ENCODE results near the gene OR51F1.
A peak's percentile ranks its signal among the peaks of the same experiment; 100 is the strongest.

Gene OR51F1

DNA sequence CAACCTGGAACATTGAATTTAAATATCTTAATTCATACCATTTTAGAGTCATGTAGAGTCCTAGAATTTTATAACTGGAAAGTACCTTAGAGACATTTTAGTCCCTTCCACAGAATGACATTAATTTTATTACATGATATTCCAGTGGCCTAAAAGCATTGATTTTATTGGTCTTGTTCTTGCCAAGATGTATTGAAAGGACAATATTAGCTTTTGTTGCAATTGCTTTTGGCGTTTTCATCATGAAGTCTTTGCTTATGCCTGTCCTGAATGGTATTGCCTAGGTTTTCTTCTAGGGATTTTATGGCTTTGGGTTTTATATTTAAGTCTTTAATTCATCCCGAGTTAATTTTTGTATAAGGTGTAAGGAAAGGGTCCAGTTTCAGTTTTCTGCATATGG lies 29.0 kb downstream of the OR51F1 start:
- TF ChIP-seq ZBTB7A (IDR thresholded peaks at IDR 0.05; ENCODE audit: low read depth) (no peak), EP300 (IDR thresholded peaks at IDR 0.05; ENCODE audit: borderline replicate concordance) (no peak), CREB1 (IDR thresholded peaks at IDR 0.05; ENCODE audit: low read depth) (no peak), TEAD4 (IDR thresholded peaks at IDR 0.05) (no peak), RAD21 (IDR thresholded peaks at IDR 0.05; ENCODE audit: low read depth) (no peak)
- TF ChIP-seq, protein P1, sequence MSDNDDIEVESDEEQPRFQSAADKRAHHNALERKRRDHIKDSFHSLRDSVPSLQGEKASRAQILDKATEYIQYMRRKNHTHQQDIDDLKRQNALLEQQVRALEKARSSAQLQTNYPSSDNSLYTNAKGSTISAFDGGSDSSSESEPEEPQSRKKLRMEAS (IDR thresholded peaks at IDR 0.05) = no peak
- TF ChIP-seq, protein P2, sequence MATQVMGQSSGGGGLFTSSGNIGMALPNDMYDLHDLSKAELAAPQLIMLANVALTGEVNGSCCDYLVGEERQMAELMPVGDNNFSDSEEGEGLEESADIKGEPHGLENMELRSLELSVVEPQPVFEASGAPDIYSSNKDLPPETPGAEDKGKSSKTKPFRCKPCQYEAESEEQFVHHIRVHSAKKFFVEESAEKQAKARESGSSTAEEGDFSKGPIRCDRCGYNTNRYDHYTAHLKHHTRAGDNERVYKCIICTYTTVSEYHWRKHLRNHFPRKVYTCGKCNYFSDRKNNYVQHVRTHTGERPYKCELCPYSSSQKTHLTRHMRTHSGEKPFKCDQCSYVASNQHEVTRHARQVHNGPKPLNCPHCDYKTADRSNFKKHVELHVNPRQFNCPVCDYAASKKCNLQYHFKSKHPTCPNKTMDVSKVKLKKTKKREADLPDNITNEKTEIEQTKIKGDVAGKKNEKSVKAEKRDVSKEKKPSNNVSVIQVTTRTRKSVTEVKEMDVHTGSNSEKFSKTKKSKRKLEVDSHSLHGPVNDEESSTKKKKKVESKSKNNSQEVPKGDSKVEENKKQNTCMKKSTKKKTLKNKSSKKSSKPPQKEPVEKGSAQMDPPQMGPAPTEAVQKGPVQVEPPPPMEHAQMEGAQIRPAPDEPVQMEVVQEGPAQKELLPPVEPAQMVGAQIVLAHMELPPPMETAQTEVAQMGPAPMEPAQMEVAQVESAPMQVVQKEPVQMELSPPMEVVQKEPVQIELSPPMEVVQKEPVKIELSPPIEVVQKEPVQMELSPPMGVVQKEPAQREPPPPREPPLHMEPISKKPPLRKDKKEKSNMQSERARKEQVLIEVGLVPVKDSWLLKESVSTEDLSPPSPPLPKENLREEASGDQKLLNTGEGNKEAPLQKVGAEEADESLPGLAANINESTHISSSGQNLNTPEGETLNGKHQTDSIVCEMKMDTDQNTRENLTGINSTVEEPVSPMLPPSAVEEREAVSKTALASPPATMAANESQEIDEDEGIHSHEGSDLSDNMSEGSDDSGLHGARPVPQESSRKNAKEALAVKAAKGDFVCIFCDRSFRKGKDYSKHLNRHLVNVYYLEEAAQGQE (IDR thresholded peaks at IDR 0.05; ENCODE audit: low read depth) = no peak

DNA sequence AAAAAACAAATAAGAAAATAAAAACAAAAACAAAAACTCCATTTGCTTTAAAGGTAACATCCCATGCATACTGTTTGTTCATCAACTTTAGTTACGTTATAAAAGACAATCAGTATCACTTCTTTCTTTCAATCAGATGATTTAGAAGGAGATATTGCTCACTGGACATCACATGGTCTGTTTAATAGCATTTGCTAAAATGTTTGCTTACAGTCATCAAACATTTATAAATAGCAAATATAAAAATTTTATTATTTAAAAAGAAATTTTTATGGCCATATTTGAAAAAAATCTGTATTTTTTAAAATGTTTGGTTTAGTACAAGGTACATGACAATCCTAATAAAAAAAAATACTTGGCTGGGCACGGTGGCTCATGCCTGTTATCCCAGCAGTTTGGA lies 42.6 kb downstream of the OR51F1 start:
- TF ChIP-seq NFIC (IDR thresholded peaks at IDR 0.05) = no peak
- no peak for TF ChIP-seq FOXM1 (IDR thresholded peaks at IDR 0.05; ENCODE audit: borderline replicate concordance, low read depth)
- TF ChIP-seq, protein P3, sequence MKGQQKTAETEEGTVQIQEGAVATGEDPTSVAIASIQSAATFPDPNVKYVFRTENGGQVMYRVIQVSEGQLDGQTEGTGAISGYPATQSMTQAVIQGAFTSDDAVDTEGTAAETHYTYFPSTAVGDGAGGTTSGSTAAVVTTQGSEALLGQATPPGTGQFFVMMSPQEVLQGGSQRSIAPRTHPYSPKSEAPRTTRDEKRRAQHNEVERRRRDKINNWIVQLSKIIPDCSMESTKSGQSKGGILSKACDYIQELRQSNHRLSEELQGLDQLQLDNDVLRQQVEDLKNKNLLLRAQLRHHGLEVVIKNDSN (IDR thresholded peaks at IDR 0.05) = no peak
- TF ChIP-seq TEAD4 (IDR thresholded peaks at IDR 0.05) = no peak
- TF ChIP-seq YY1 (IDR thresholded peaks at IDR 0.05; ENCODE audit: low read depth) = no peak
- TF ChIP-seq EP300 (IDR thresholded peaks at IDR 0.05; ENCODE audit: borderline replicate concordance) = no peak
- TF ChIP-seq, protein P1 (IDR thresholded peaks at IDR 0.05) = no peak

DNA sequence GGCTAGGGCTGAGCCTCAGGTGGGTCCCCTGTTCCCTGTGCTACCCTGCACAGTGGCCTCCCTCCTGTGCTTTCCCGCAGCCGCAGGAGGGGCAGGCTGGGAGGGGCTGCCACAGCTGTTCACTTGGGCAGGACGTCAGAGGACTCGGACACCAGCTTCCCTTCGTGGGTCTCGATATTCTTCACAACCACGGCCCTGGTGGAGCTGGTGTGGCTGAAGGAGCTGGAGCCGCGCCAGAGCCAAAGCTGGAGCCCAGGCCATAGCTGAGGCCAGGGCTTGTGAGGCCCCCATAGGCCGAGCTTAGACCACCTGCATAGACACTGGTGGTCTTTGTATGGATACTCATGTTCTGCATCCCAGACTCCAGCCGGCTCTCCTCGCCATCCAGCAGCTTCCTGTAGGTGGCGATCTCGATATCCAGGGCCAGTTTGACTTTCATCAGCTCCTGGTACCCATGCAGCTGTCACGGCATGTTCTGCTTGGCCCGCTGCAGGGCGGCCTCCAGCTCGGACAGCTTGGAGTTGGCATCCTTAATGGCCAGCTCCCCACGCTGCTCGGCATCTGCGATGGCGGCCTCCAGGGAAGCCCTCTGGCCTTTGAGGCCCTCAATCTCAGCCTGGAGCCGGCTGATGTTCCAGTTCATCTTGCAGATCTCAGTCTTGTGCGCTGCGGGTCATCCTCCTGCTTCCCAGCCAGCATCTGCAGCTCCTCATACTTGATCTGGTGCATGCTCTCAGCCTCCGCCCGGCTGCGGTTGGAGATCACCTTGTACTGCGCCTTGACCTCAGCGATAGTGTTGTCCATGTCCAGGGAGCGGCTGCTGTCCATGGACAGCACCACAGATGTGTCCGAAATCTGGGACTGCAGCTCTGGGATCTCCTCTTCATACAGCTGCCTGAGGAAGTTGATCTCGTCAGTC lies 46.9 kb downstream of the OR51F1 start:
- 0 out of 2 replicates have a peak, but pooled peaks have one; percentile 14 for TF ChIP-seq RAD21 (IDR thresholded peaks at IDR 0.05; ENCODE audit: low read depth)
